Right lobe of liver (tissue), 6 donors: ENCODE data around the gene HOXD11. TPM values are rescaled to one million over a fixed set of nuclear protein-coding genes. Genes with fewer than 3 reads are reported as not detected.
A peak's percentile ranks its signal among the peaks of the same experiment; 100 is the strongest.

ENCODE experiments used
- ATAC-seq, 4 donors: fragments of 200-7000 bp; cut with Tn5 transposase; one replicate each; pipeline ENCODE4 v1.9.1; 2020; ENCODE audit warnings: mild to moderate bottlenecking in 4 of 4, moderate library complexity in 4 of 4
- DNase-seq, 3 donors: peaks; one replicate each; pipeline ENCODE4 v3.0.0-alpha.2; 2020
- H3K27ac ChIP-seq, 3 donors: fragments of 200-600 bp; one replicate each; pipeline ENCODE4 v1.8.0; 2022
- H3K27me3 ChIP-seq, 2 donors: fragments of 200-600 bp; one replicate each; pipeline ENCODE4 v1.8.0; 2022
- H3K36me3 ChIP-seq, 4 donors: fragments of 200-600 bp; sonication (generic) in 1 of 4; one replicate each; pipeline versions ENCODE4 v1.5.1 to v1.8.0; 2017 to 2022; ENCODE audit warnings: control low read depth in 1 of 4
- H3K4me1 ChIP-seq, 4 donors: fragments of 200-600 bp; sonication (generic) in 1 of 4; one replicate each; pipeline versions ENCODE4 v1.5.1 to v1.8.0; 2017 to 2022; ENCODE audit warnings: control low read depth in 1 of 4
- H3K4me3 ChIP-seq, 3 donors: fragments of 200-600 bp; one replicate each; pipeline ENCODE4 v1.8.0; 2022
- H3K9me3 ChIP-seq, 4 donors: fragments of 200-600 bp; sonication (generic) in 1 of 4; one replicate each; pipeline versions ENCODE4 v1.5.1 to v1.8.0; 2017 to 2022; ENCODE audit warnings: control low read depth in 1 of 4
- CTCF ChIP-seq, 4 donors: fragments of 200-600 bp in 3 of 4; fragments of 450-650 bp in 1 of 4; IDR thresholded peaks; one replicate each; pipeline versions ENCODE4 v1.5.1 to v1.8.0; 2016 to 2022; ENCODE audit warnings: antibody characterized with exemption in 4 of 4, mild to moderate bottlenecking in 2 of 4
- POLR2A ChIP-seq: fragments of 450-650 bp; IDR thresholded peaks from one replicate; pipeline ENCODE4 v1.6.1; 2017; ENCODE audit warnings: antibody characterized with exemption, mild to moderate bottlenecking
- WGBS: methylation state at CpG from one replicate; pipeline ENCODE4 v1.1.6; 2018; ENCODE audit warnings: low coverage, low lambda C conversion rate; ENCODE audit not compliant: insufficient coverage; ENCODE audit errors: missing lambda C conversion rate; 5-methylcytosine and 5-hydroxymethylcytosine counted together
- intact Hi-C, 2 donors: fragments of 100-400 bp; cut with DNase I; formaldehyde crosslinking; loops; one replicate each; pipeline versions ENCODE4 v1.11.2 to v1.14.1; 2022
- long read RNA-seq: library from polyadenylated mRNA; unstranded; transcript quantifications from one replicate; pipeline ENCODE4 v2.0.0, GENCODE V29; 2019
- total RNA-seq, 6 experiments: library from RNA; depleted of rRNA in 2 of 6; stranded (reverse); fragments of >200 nt in 2 of 6; fragmentation: NEBNext Ultra II Directional in 3 of 6; extraction: Animal tissue kit (Norgen Biotek cat#: 25700) in 3 of 6; gene quantifications; one replicate each; pipeline versions ENCODE4 v1.1.0 to v1.2.4, GENCODE V29; 2016 to 2023
- donor health status: DM: no; HTN: yes; CAD: no.
- donor health status: DM: no; HTN: no; CAD: no.
- donor health status: DM: no; HTN: no; CAD: no.
- donor health status: DM: no; HTN: yes; CAD: no.
- donor health status: DM: no; HTN: yes; CAD: no.

The HOXD11 gene
- total RNA-seq: not detected
- long read RNA-seq: 0 reads

DNA sequence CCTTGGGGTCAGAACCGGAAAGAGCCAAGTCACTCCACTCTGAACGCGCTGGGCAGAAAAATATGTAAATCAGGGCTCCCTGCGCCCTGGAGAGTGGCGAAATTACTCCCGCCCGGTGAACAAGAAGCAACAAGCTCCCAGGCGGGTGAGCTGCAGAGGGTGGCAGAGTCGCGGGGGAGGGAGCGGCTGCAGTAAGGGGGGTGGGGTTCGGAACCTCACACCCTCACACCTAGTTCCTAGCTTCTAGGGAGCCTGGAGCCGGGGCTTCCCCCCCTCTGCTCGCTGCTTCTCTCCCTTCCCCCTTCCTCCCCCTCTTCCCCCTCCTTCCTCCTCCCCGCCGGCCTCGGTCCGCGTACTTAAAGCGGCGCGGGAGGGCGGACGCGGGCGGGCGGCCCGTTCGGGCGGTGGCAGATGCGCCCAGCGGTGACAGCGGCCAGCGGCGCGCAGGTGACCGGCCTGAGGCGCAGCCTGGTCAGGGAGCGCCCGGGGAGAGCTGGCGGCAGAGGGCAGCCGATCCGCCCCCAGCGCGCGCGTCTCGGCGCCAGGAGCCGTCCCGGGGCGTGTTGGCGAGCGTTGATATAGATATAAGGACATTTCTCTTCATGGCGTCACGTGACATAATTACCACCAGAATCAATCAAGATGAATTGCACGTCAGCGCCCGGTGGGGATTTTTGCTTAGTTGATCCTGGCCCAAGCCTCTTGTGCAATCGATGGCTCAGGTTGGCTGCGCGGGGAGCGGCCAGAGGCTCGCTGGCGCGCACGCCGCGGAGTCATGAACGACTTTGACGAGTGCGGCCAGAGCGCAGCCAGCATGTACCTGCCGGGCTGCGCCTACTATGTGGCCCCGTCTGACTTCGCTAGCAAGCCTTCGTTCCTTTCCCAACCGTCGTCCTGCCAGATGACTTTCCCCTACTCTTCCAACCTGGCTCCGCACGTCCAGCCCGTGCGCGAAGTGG lies at the start of gene HOXD11:
TSS of gene HOXD11 (plus strand) at position 700 of the 959 bp plus-strand sequence. CDS start at position 776, 76 bp downstream.
- no peaks in the 10 kb centered on the region for H3K36me3 ChIP-seq
- intact Hi-C loops: no loop called here
- no peaks in the 10 kb centered on the region for H3K9me3 ChIP-seq
- no peak within 1 kb of the TSS for H3K4me3 ChIP-seq
- WGBS: 3% methylated on average over 14 of the region's 85 CpGs
- peaks cover 29 to 86% of the 10 kb centered on the region in 2 donors for H3K27me3 ChIP-seq
- H3K4me1 ChIP-seq: peaks cover 0 to 8% (median 0%) of the 10 kb centered on the region in 4 donors
- TF ChIP-seq POLR2A (no peak), CTCF (IDR thresholded peaks at IDR 0.05) (no peak)
- H3K27ac ChIP-seq: no peak within 1 kb of the TSS
- DNase-seq (peak; percentile 60 to 72 (median 64)), ATAC-seq (peak; percentile 70 to 84 (median 80))

DNA sequence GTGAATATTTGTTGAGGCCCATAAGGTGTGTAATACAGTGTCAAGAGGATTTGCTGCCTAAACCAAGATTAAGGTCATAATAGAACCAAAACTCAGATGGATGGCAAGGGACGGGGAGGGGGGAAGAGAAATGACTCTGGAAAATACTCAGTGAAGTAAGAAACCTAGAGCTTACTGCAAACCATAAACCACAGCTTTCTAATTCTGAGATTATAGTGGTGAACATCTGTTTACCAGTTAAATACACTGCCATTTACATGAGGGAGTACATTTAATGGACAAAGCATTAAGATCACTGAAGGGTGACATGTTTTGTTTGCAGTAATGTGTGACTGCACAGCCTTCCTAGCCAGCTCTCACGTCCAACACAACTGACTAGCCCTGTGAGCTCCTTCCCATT lies 43.1 kb upstream of the HOXD11 start:
- peaks cover 8 to 29% of the 10 kb centered on the region in 2 donors for H3K27me3 ChIP-seq
- DNase-seq (no peak), ATAC-seq (no peak)
- no peaks in the 10 kb centered on the region for H3K36me3 ChIP-seq
- intact Hi-C loops: no loop called here
- H3K4me3 ChIP-seq: no peak overlapping the region
- no peak overlapping the region for H3K27ac ChIP-seq
- TF ChIP-seq POLR2A (no peak), CTCF (IDR thresholded peaks at IDR 0.05) (no peak)
- H3K9me3 ChIP-seq: no peaks in the 10 kb centered on the region
- 29% methylated on average over 2 of the region's 2 CpGs for WGBS
- H3K4me1 ChIP-seq: peaks cover 0 to 20% (median 6%) of the 10 kb centered on the region in 4 donors

DNA sequence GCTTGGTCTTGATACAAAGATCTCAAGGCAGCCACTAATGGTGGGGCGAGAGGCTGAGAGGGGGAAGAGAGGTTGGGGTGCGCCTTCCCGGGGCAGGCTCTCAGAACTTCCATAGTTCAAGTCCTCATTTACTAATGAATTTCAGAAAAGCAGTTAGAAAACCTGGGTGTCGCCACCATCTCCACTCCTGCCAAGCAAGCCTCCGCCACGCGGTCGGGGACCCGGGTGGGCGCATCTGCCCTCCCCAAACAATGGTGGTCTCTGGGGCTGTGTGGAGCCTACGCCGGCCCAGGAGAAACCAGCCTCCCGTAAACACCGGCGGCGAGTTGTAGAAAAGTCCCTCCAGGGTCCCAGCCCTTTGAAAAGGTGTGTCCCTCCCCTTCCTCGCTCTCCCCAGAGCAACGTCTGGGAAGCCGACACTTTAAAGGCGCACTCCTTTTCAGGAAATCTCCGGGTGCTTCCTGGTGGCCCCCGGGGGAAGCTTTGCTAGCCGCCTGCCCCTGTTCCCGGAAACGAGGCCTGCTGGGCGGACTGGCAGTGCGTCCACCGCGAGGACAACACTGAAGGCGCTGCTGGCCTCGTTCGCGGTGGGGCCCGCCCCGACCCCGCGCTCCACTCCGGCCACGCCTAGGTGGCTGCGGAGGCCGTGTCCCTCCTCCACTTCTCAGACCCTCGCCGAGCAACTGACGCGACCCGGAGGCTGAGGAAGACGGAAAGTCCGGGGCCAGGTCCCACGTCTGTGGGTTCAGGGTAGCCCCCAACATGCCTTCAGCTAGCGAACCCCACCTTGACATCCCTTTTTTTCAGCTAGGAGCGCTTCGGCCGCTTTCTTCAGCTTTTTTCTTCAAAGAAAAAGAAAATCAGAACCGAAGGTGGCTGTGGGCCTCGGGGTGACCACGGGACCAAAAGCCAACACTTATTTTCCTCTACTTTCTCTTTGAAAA lies 40.2 kb upstream of the HOXD11 start:
- no peak for TF ChIP-seq CTCF (IDR thresholded peaks at IDR 0.05)
- no peak for TF ChIP-seq POLR2A
- ATAC-seq (peak in 2 of 4 donors; percentile 41 to 44), DNase-seq (no peak)
- no peaks in the 10 kb centered on the region for H3K36me3 ChIP-seq
- no peak overlapping the region for H3K27ac ChIP-seq
- H3K4me3 ChIP-seq: peak overlapping the region; percentile 23 to 40 (median 29)
- H3K9me3 ChIP-seq: no peaks in the 10 kb centered on the region
- WGBS: 7% methylated on average over 19 of the region's 56 CpGs
- peaks cover 14 to 54% of the 10 kb centered on the region in 2 donors for H3K27me3 ChIP-seq
- H3K4me1 ChIP-seq: peaks cover 0 to 20% (median 6%) of the 10 kb centered on the region in 4 donors
- intact Hi-C loops: no loop called here

- Histone ChIP-seq H3K27ac (no peak overlapping the region), H3K4me3 (peak overlapping the region; percentile 23 to 40 (median 29)), H3K4me1 (peaks cover 0 to 20% (median 6%) of the 10 kb centered on the region in 4 donors), H3K27me3 (peaks cover 16 to 63% of the 10 kb centered on the region in 2 donors), H3K9me3 (no peaks in the 10 kb centered on the region), H3K36me3 (no peaks in the 10 kb centered on the region)
- intact Hi-C loops: no loop called here
- WGBS: 2% methylated on average over 12 of the region's 38 CpGs
- DNase-seq: no peak
- peak; percentile 60 to 79 (median 68) for ATAC-seq
- TF ChIP-seq POLR2A (no peak), CTCF (IDR thresholded peaks at IDR 0.05) (peak in 1 of 4 donors; percentile 5)
Observed at GRCh38 chr2:176067589-176068418, 39.3 kb upstream of the HOXD11 start.
